22Rv1 (cell line): Measurements from ENCODE around the gene TMX4.

Experiments
- H3K27ac ChIP-seq: fragments of 450-650 bp; 2 replicates; pipeline ENCODE4 v1.5.1; 2017
- CTCF ChIP-seq: fragments of 450-650 bp; IDR thresholded peaks from 2 replicates; pipeline ENCODE4 v1.5.1; 2017; ENCODE audit warnings: mild to moderate bottlenecking
- ZFX ChIP-seq: fragments of 450-650 bp; IDR thresholded peaks from 2 replicates; pipeline ENCODE4 v1.6.1; 2017; ENCODE audit warnings: antibody characterized with exemption, borderline replicate concordance

Gene TMX4

GRCh38 chr20:7940341-7940740 is 79.2 kb downstream of the TMX4 start, which contains the start of gene HAO1:
Gene HAO1, minus strand, starts transcription at chr20:7940458. Its CDS starts 36 bp downstream, at chr20:7940422.
- H3K27ac ChIP-seq: no peak within 1 kb of the TSS
- no peak for TF ChIP-seq ZFX
- TF ChIP-seq CTCF: no peak

GRCh38 chr20:7939663-7940062 is 79.9 kb downstream of the TMX4 start:
- no peak overlapping the region for H3K27ac ChIP-seq
- TF ChIP-seq ZFX: no peak
- no peak for TF ChIP-seq CTCF

- H3K27ac ChIP-seq: no peak overlapping the region
- TF ChIP-seq CTCF (no peak), ZFX (no peak)
Observed at GRCh38 chr20:7938058-7938457, 81.5 kb downstream of the TMX4 start.

- TF ChIP-seq CTCF (no peak), ZFX (no peak)
Observed at GRCh38 chr20:7937328-7937727, 82.2 kb downstream of the TMX4 start.

GRCh38 chr20:7935027-7935551 is 84.5 kb downstream of the TMX4 start:
- no peak overlapping the region for H3K27ac ChIP-seq
- TF ChIP-seq CTCF (no peak), ZFX (no peak)

More at GRCh38 chr20:7937328-7937727, 82.2 kb downstream of the TMX4 start:
- no peak overlapping the region for H3K27ac ChIP-seq

- H3K27ac ChIP-seq: no peak overlapping the region
- no peak for TF ChIP-seq ZFX
- no peak for TF ChIP-seq CTCF
Observed at GRCh38 chr20:7933346-7933745, 86.2 kb downstream of the TMX4 start.

- TF ChIP-seq CTCF (no peak), ZFX (no peak)
- no peak overlapping the region for H3K27ac ChIP-seq
Observed at GRCh38 chr20:7930343-7930742, 89.2 kb downstream of the TMX4 start.
